ENCODE data around the gene PPDPF. TPM values are rescaled to one million over a fixed set of nuclear protein-coding genes. Genes with fewer than 3 reads are reported as not detected.
"Not testable (repeated sequence)": the region's sequence is repeated elsewhere in the genome, so short reads cannot be mapped to it uniquely, and the experiment has no call there.

PPDPF gene
- total RNA-seq, 1 donor from 2014 or later, result 173 TPM

- no peak for DNase-seq (ENCODE audit: low spot score)
These were observed 21.1 kb upstream of the PPDPF start for GRCh38 chr20:63499338-63499969.

- DNase-seq (ENCODE audit: low spot score), result no peak
These were observed 20.2 kb upstream of the PPDPF start for GRCh38 chr20:63500151-63500901.

- no peak for DNase-seq (ENCODE audit: low spot score)
These were observed 19.4 kb upstream of the PPDPF start for GRCh38 chr20:63500902-63501817.

GRCh38 chr20:63501818-63502670 lies 18.5 kb upstream of the PPDPF start:
- no peak for DNase-seq (ENCODE audit: low spot score)

- no peak for DNase-seq (ENCODE audit: low spot score)
These were observed 17.8 kb upstream of the PPDPF start for GRCh38 chr20:63502671-63503172.

GRCh38 chr20:63503524-63503923 lies 17.0 kb upstream of the PPDPF start:
- DNase-seq (ENCODE audit: low spot score), result no peak

- DNase-seq (ENCODE audit: low spot score), result no peak
These were observed 15.9 kb upstream of the PPDPF start for GRCh38 chr20:63504642-63505041.

- DNase-seq (ENCODE audit: low spot score), result no peak
These were observed 15.3 kb upstream of the PPDPF start for GRCh38 chr20:63505281-63505680.

- DNase-seq (ENCODE audit: low spot score), result no peak
These were observed 14.8 kb upstream of the PPDPF start for GRCh38 chr20:63505723-63506122.

- no peak for DNase-seq (ENCODE audit: low spot score)
These were observed 13.4 kb upstream of the PPDPF start for GRCh38 chr20:63507083-63507743.

- no peak for DNase-seq (ENCODE audit: low spot score)
These were observed 12.3 kb upstream of the PPDPF start for GRCh38 chr20:63508072-63508768.

- DNase-seq (ENCODE audit: low spot score), result no peak
These were observed 11.4 kb upstream of the PPDPF start for GRCh38 chr20:63509088-63509564.

GRCh38 chr20:63513207-63513606 lies 7.4 kb upstream of the PPDPF start:
- DNase-seq (ENCODE audit: low spot score), result no peak

- DNase-seq (ENCODE audit: low spot score), result not testable (repeated sequence)
These were observed 6.0 kb upstream of the PPDPF start for GRCh38 chr20:63514520-63514919.

- no peak for DNase-seq (ENCODE audit: low spot score)
These were observed 2.9 kb upstream of the PPDPF start for GRCh38 chr20:63517376-63518309.

- no peak for DNase-seq (ENCODE audit: low spot score)
These were observed 2.2 kb upstream of the PPDPF start for GRCh38 chr20:63518351-63518861.

GRCh38 chr20:63518946-63519667 lies 1.5 kb upstream of the PPDPF start:
- no peak for DNase-seq (ENCODE audit: low spot score)
